ENCODE results near the gene RIN1.

The RIN1 gene

GRCh38 chr11:66292543-66293332 lies 43.5 kb downstream of the RIN1 start:
- TF ChIP-seq FOXP2 (optimal IDR thresholded peaks at IDR 0.05; ENCODE audit: borderline replicate concordance, extremely low read depth, extremely low read length, insufficient read depth) = no peak
- no peak for TF ChIP-seq POLR2AphosphoS5 (IDR thresholded peaks at IDR 0.05; ENCODE audit: low read depth, low read length)
- no peak for TF ChIP-seq SIN3A (IDR thresholded peaks at IDR 0.05; ENCODE audit: borderline replicate concordance, insufficient read depth, low read length)
- no peak for TF ChIP-seq REST (IDR thresholded peaks at IDR 0.05; ENCODE audit: insufficient read depth in 1 of 2, low read depth in 2 of 2, low read length in 2 of 2)
- TF ChIP-seq TAF1 (IDR thresholded peaks at IDR 0.05; ENCODE audit: borderline replicate concordance, insufficient read depth, low read length) = no peak

- TF ChIP-seq SIN3A (IDR thresholded peaks at IDR 0.05; ENCODE audit: borderline replicate concordance, insufficient read depth, low read length) (no peak), TAF1 (IDR thresholded peaks at IDR 0.05; ENCODE audit: borderline replicate concordance, insufficient read depth, low read length) (no peak), POLR2AphosphoS5 (IDR thresholded peaks at IDR 0.05; ENCODE audit: low read depth, low read length) (no peak), REST (IDR thresholded peaks at IDR 0.05; ENCODE audit: insufficient read depth in 1 of 2, low read depth in 2 of 2, low read length in 2 of 2) (no peak), FOXP2 (optimal IDR thresholded peaks at IDR 0.05; ENCODE audit: borderline replicate concordance, extremely low read depth, extremely low read length, insufficient read depth) (no peak)
Observed at GRCh38 chr11:66291706-66292542, 44.3 kb downstream of the RIN1 start, which contains the start of gene TMEM151A. Gene TMEM151A, plus strand, starts transcription at chr11:66291894. Its CDS starts 120 bp downstream, at chr11:66292014.

- TF ChIP-seq SIN3A (IDR thresholded peaks at IDR 0.05; ENCODE audit: borderline replicate concordance, insufficient read depth, low read length) (no peak), POLR2AphosphoS5 (IDR thresholded peaks at IDR 0.05; ENCODE audit: low read depth, low read length) (no peak), REST (IDR thresholded peaks at IDR 0.05; ENCODE audit: insufficient read depth in 1 of 2, low read depth in 2 of 2, low read length in 2 of 2) (no peak), FOXP2 (optimal IDR thresholded peaks at IDR 0.05; ENCODE audit: borderline replicate concordance, extremely low read depth, extremely low read length, insufficient read depth) (no peak), TAF1 (IDR thresholded peaks at IDR 0.05; ENCODE audit: borderline replicate concordance, insufficient read depth, low read length) (no peak)
Observed at GRCh38 chr11:66291303-66291705, 44.9 kb downstream of the RIN1 start.

- TF ChIP-seq SIN3A (IDR thresholded peaks at IDR 0.05; ENCODE audit: borderline replicate concordance, insufficient read depth, low read length) = no peak
- TF ChIP-seq TAF1 (IDR thresholded peaks at IDR 0.05; ENCODE audit: borderline replicate concordance, insufficient read depth, low read length) = no peak
- TF ChIP-seq FOXP2 (optimal IDR thresholded peaks at IDR 0.05; ENCODE audit: borderline replicate concordance, extremely low read depth, extremely low read length, insufficient read depth) = no peak
- no peak for TF ChIP-seq POLR2AphosphoS5 (IDR thresholded peaks at IDR 0.05; ENCODE audit: low read depth, low read length)
- TF ChIP-seq REST (IDR thresholded peaks at IDR 0.05; ENCODE audit: insufficient read depth in 1 of 2, low read depth in 2 of 2, low read length in 2 of 2) = no peak
Observed at GRCh38 chr11:66290330-66290621, 46.0 kb downstream of the RIN1 start.
